Choroid plexus epithelial cell (primary cell): Measurements from ENCODE around the gene HIPK1.

Experiments
- DNase-seq: peaks from one replicate; pipeline ENCODE4 v3.0.0-alpha.2; 2010; ENCODE audit warnings: low read depth
- H3K4me3 ChIP-seq: 2 replicates; pipeline ENCODE4 v1.5.1; 2011; ENCODE audit warnings: low read depth, mild to moderate bottlenecking, control low read depth, low read length, moderate library complexity
- TF ChIP-seq, protein P1 (sequence below): conservative IDR thresholded peaks from 2 replicates; pipeline ENCODE4 v1.5.1; 2011; ENCODE audit warnings: low read depth, mild to moderate bottlenecking, control low read depth, inconsistent platforms, low read length, moderate library complexity

Gene HIPK1

DNA sequence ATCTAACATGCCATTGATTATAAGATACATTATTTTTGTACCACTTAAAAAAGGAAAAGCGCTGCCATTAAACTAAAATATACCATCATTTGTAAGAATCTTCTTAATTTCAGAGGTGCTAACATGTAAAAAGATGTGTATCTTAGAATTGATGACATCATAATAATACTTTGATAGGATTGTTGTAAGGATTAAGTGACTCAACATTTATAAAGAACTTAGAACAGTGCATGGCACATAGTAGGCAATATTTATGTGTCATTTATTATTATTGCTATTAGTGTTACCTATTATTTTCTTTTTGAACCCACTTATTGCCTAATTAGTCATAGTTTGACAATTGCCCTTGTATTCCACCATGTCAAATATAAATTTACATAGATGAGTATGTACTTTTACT lies 21.8 kb downstream of the HIPK1 start:
- TF ChIP-seq, protein P1, sequence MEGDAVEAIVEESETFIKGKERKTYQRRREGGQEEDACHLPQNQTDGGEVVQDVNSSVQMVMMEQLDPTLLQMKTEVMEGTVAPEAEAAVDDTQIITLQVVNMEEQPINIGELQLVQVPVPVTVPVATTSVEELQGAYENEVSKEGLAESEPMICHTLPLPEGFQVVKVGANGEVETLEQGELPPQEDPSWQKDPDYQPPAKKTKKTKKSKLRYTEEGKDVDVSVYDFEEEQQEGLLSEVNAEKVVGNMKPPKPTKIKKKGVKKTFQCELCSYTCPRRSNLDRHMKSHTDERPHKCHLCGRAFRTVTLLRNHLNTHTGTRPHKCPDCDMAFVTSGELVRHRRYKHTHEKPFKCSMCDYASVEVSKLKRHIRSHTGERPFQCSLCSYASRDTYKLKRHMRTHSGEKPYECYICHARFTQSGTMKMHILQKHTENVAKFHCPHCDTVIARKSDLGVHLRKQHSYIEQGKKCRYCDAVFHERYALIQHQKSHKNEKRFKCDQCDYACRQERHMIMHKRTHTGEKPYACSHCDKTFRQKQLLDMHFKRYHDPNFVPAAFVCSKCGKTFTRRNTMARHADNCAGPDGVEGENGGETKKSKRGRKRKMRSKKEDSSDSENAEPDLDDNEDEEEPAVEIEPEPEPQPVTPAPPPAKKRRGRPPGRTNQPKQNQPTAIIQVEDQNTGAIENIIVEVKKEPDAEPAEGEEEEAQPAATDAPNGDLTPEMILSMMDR, result no peak
- DNase-seq, result no peak
- no peak overlapping the region for H3K4me3 ChIP-seq

DNA sequence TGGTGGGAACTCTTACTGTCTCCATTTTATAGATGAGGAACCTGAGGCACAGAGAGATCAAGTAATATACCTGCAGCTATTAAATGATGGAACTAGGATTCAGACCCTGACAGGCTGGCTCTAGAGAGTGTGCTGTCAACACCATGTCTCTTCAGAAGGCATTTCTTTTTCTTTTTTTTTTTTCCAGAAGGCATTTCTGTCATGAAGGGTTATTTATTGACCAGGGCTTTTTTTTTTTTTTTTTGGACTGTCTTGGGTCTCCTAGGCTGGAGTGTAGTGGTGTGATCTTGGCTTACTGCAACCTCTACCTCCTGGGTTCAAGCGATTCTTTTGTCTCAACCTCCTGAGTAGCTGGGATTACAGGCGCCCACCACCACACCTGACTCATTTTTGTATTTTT lies 22.6 kb downstream of the HIPK1 start:
- TF ChIP-seq, protein P1, result no peak
- no peak for DNase-seq
- no peak overlapping the region for H3K4me3 ChIP-seq

DNA sequence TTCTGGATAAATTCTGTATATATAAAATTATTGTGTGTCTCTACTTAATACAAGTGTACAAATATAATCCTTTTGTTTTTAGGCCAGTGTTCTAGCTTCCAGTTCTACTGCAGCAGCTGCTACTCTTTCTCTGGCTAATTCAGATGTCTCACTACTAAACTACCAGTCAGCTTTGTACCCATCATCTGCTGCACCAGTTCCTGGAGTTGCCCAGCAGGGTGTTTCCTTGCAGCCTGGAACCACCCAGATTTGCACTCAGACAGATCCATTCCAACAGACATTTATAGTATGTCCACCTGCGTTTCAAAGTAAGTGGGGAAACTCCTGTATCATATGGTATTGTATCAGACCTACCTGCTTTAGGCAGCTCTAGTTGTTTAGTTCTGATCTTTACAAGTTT lies 28.9 kb downstream of the HIPK1 start:
- H3K4me3 ChIP-seq, result no peak overlapping the region
- TF ChIP-seq, protein P1, result peak; percentile 16
- no peak for DNase-seq

DNA sequence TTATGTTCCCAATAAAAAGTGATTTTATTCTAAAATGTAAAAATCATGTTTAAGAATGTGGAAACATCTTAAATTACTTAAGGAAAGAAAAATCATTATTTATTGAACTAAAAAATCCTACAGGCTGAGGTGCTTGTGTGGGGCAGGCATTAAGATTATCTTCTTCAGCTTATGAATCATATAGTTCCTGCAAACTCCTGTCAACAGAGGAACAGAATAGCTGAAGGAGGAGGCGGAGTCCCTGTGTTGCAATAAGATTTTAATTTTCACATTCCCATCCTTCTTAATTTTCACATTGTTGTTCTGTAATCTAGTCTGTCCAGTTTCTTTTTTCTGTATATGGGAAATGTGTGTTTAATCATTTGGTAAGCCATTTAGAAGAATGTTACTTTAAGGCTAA lies 29.6 kb downstream of the HIPK1 start:
- DNase-seq, result peak; percentile 64
- TF ChIP-seq, protein P1, result no peak
- H3K4me3 ChIP-seq, result no peak overlapping the region

DNA sequence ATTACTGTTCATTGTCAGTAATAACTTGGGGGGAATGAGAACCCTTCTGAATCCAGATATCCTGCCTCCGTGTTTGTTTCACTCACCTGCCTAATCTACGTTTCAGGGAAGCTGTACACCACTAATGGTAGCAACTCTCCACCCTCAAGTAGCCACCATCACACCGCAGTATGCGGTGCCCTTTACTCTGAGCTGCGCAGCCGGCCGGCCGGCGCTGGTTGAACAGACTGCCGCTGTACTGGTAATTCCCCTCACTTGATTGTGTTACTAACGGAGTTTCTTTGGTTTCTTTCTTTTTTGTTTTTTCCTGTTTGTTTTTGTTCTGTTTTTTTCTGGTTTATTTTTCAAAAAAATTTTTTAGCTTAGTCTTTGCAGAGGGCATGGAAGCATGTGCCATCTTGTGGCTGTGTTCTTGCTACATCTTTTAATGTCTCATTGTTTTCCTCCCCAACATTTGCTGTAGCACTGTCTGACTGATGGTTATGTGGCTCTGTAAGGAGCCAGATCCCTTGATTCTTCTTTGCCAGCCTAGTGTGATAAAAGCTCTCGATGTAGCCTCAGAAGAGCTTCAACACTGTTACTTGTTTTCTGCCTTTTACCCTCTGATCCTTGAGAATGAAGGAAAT lies 34.3 kb downstream of the HIPK1 start:
- TF ChIP-seq, protein P1, result peak; percentile 36
- no peak for DNase-seq
- H3K4me3 ChIP-seq, result no peak overlapping the region

DNA sequence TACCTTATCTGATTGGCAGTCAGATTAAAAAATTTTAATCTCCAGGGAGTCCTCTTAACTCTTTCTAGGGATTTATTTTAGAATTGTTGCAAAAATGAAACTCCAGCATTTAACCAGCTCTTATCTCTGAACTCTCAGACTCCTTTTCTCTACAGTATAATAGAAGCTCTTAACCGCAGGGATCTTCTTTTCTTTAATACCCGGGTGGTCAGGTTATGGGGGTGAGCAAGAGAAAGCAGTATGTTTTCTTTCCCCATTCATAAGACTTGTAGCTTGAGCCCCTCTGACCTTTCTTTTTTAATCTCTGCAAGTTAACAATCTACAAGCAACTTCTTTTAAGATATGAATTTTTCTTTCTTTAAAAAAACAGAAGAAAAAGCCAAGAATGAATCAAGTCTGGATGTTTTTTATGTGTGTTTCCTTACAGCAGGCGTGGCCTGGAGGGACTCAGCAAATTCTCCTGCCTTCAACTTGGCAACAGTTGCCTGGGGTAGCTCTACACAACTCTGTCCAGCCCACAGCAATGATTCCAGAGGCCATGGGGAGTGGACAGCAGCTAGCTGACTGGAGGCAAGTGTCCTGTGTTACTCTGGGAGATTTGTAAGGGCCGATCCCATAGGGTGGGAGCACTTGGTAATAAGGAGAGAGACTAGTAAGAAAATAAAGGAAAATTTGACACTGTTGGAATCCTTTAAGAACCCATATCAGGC lies 36.7 kb downstream of the HIPK1 start:
- peak; percentile 70 for DNase-seq
- no peak overlapping the region for H3K4me3 ChIP-seq
- TF ChIP-seq, protein P1, result no peak

DNA sequence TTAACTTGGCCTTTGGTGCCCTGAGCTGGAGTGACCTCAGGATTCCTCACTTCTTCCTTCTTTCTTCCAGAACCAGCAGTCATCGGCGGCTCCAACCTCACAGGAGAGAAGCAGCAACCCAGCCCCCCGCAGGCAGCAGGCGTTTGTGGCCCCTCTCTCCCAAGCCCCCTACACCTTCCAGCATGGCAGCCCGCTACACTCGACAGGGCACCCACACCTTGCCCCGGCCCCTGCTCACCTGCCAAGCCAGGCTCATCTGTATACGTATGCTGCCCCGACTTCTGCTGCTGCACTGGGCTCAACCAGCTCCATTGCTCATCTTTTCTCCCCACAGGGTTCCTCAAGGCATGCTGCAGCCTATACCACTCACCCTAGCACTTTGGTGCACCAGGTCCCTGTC lies 43.8 kb downstream of the HIPK1 start:
- H3K4me3 ChIP-seq, result no peak overlapping the region
- DNase-seq, result no peak
- TF ChIP-seq, protein P1, result no peak
